Adrenal gland (tissue), 12 donors: ENCODE measurements around the gene ORM2. TPM values are rescaled to one million over a fixed set of nuclear protein-coding genes. Genes with fewer than 3 reads are reported as not detected.
"Not testable (repeated sequence)": the region's sequence is repeated elsewhere in the genome, so short reads cannot be mapped to it uniquely, and the experiment has no call there.

Source experiments
- DNase-seq, 7 donors: peaks; one replicate each; pipeline ENCODE4 v3.0.0-alpha.2; 2019 to 2020
- H3K27ac ChIP-seq, 5 donors: fragments of 200-600 bp; sonication (generic) in 4 of 5; 1 replicate in 3 of 5; 2 replicates in 2 of 5; pipeline versions ENCODE4 v1.5.1 to v1.8.0; 2016 to 2020; ENCODE audit warnings: mild to moderate bottlenecking in 1 of 5
- H3K27me3 ChIP-seq: fragments of 200-600 bp; 2 replicates; pipeline ENCODE4 v1.8.0; 2021
- H3K36me3 ChIP-seq, 2 donors: fragments of 200-600 bp; replicated peaks in 1 of 2; 1 replicate in 1 of 2; 2 replicates in 1 of 2; pipeline versions ENCODE4 v1.5.1 to v1.8.0; 2018 to 2022
- H3K4me1 ChIP-seq, 2 donors: fragments of 200-600 bp; replicated peaks in 1 of 2; 1 replicate in 1 of 2; 2 replicates in 1 of 2; pipeline versions ENCODE4 v1.5.1 to v1.8.0; 2018 to 2021
- H3K4me3 ChIP-seq, 4 donors: fragments of 200-600 bp; sonication (generic) in 3 of 4; one replicate each; pipeline ENCODE4 v1.5.1; 2016 to 2018
- H3K9me3 ChIP-seq, 3 donors: fragments of 200-600 bp; sonication (generic) in 1 of 3; replicated peaks in 1 of 3; 1 replicate in 2 of 3; 2 replicates in 1 of 3; pipeline versions ENCODE4 v1.5.1 to v1.8.0; 2016 to 2021
- POLR2A ChIP-seq, 2 donors: fragments of 450-650 bp; IDR thresholded peaks; one replicate each; pipeline ENCODE4 v1.6.1; 2017; ENCODE audit warnings: antibody characterized with exemption in 2 of 2, mild to moderate bottlenecking in 2 of 2, moderate library complexity in 1 of 2
- WGBS, 4 donors: extraction: QIAGEN DNeasy Blood & Tissue Kit in 2 of 4; methylation state at CpG; one replicate each; pipeline versions ENCODE4 v1.1.5 to v1.1.7; 2013 to 2017; 5-methylcytosine and 5-hydroxymethylcytosine counted together
- intact Hi-C, 2 donors: fragments of 100-400 bp; cut with DNase I; formaldehyde crosslinking; loops; one replicate each; pipeline versions ENCODE4 v1.14.1 to v1.15.0; 2022 to 2023
- polyA plus RNA-seq, 3 donors: library from polyadenylated mRNA; stranded (reverse); fragments of 200-250 nt in 2 of 3; fragments of 350-450 nt in 1 of 3; fragmentation: Illumina TruSeq in 1 of 3; extraction: RNeasy Lipid Tissue Mini Kit (QIAGEN cat#74804) in 1 of 3; gene quantifications; one replicate each; pipeline ENCODE4 v1.2.3, GENCODE V29; 2013 to 2014
- total RNA-seq, 9 donors: library from RNA; depleted of rRNA in 4 of 9; stranded (reverse); fragments of >200 nt in 4 of 9; fragments of 120-200 nt in 1 of 9; fragmentation: NEBNext Ultra II Directional in 1 of 9; extraction: Animal tissue kit (Norgen Biotek cat#: 25700) in 1 of 9; gene quantifications; one replicate each; pipeline versions ENCODE4 v1.1.0 to v1.2.4, GENCODE V29; 2013 to 2023
- TF ChIP-seq, protein P1 (sequence below), 6 experiments: fragments of 450-650 bp in 4 of 6; fragments of 200-600 bp in 2 of 6; sonication (generic) in 1 of 6; IDR thresholded peaks; 1 replicate in 5 of 6; 2 replicates in 1 of 6; pipeline versions ENCODE4 v1.5.1 to v1.8.0; 2016 to 2021; ENCODE audit warnings: antibody characterized with exemption in 6 of 6, mild to moderate bottlenecking in 2 of 6, moderate library complexity in 1 of 6
- donor health status: healthy with polysubstance abuse.
- donor health status: Bipolar disorder and iron deficiency.
- donor health status: DM: yes; HTN: yes; CAD: no.
- donor health status: DM: no; HTN: no; CAD: no.
- donor health status: DM: no; HTN: no; CAD: no.
- donor health status: DM: yes; HTN: yes; CAD: no.

Gene ORM2
- total and polyA plus RNA-seq, 12 donors, result 0.60 to 16.2 (median 1.8) TPM; not detected in 3

DNA sequence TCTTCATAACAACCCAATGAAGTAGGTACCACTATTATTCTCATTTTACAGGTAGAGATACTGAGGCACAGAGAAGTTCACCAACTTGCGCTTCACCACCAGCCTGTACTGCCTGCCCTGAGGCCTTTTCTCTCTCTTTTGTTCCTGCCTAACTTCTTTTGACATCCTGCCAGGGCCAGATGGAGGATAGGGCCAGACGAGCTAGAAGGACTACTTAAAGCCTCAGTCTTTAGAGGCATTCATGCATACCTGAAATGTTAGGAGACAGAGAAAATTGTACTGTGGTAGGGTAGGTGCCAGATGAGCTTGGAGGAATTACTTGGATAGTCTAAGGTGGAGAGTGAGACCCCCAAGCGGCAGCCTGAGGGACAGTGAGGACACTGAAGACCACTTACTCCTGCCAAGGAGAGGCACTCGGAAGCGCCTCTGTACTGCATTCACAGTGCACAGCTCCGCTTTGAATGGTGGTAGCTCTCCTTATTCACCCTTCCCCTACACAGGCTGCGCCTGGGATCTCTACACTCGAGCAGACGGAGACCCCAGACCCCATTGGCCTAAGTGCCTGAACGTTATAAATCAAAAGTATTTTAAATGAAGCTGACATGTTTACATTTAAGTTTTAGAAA is 13.0 kb upstream of the ORM2 start:
- Histone ChIP-seq H3K27me3 (no peaks in the 10 kb centered on the region), H3K4me1 (no peaks in the 10 kb centered on the region), H3K9me3 (no peaks in the 10 kb centered on the region), H3K4me3 (no peak overlapping the region), H3K36me3 (no peaks in the 10 kb centered on the region), H3K27ac (no peak overlapping the region)
- TF ChIP-seq, protein P1, sequence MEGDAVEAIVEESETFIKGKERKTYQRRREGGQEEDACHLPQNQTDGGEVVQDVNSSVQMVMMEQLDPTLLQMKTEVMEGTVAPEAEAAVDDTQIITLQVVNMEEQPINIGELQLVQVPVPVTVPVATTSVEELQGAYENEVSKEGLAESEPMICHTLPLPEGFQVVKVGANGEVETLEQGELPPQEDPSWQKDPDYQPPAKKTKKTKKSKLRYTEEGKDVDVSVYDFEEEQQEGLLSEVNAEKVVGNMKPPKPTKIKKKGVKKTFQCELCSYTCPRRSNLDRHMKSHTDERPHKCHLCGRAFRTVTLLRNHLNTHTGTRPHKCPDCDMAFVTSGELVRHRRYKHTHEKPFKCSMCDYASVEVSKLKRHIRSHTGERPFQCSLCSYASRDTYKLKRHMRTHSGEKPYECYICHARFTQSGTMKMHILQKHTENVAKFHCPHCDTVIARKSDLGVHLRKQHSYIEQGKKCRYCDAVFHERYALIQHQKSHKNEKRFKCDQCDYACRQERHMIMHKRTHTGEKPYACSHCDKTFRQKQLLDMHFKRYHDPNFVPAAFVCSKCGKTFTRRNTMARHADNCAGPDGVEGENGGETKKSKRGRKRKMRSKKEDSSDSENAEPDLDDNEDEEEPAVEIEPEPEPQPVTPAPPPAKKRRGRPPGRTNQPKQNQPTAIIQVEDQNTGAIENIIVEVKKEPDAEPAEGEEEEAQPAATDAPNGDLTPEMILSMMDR (IDR thresholded peaks at IDR 0.05), result no peak
- TF ChIP-seq POLR2A (IDR thresholded peaks at IDR 0.05), result no peak
- 76 to 82% (median 77%) methylated on average over 10 of the region's 10 CpGs for WGBS, 4 donors
- peak in 4 of 7 donors; percentile 3 to 36 (median 10) for DNase-seq
- intact Hi-C loops, result no loop called here

DNA sequence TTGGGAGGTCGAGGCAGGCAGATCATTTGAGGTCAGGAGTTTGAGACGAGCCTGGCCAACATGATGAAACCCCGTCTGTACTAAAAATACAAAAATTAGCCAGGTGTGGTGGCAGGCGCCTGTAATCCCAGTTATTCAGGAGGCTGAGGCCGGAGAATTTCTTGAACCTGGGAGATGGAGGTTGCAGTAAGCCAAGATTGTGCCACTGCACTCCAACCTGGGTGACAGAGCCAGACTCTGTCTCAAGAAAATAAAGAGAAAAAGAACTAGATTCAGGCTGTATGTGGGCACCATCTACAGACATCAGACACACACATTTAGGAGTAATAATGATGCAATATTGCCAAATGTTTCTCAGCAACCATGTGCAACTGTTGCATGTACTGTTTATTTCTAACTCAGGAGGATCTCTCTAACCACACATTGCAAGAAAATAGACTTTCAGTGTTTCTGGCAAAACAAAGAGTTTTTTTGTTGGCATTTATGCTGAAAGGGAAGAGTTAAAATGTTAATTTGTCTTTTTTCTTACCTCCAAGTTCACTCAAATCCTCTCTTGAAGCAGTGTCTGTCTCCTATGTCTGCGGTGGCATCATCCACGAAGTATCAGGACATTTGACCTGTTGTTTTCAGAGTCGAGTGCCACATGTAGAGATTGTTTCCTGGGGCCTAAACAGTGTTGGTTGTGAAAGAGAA is 11.9 kb upstream of the ORM2 start:
- TF ChIP-seq, protein P1 (IDR thresholded peaks at IDR 0.05), result no peak
- TF ChIP-seq POLR2A (IDR thresholded peaks at IDR 0.05), result no peak
- intact Hi-C loops, result no loop called here
- no peaks in the 10 kb centered on the region for H3K36me3 ChIP-seq
- H3K4me1 ChIP-seq, result no peaks in the 10 kb centered on the region
- WGBS, 4 donors, result 78 to 83% (median 81%) methylated on average over 8 of the region's 8 CpGs
- no peak overlapping the region for H3K4me3 ChIP-seq
- H3K27ac ChIP-seq, result no peak overlapping the region
- no peaks in the 10 kb centered on the region for H3K27me3 ChIP-seq
- no peaks in the 10 kb centered on the region for H3K9me3 ChIP-seq
- DNase-seq, result peak in 5 of 7 donors; percentile 1 to 11 (median 6)

DNA sequence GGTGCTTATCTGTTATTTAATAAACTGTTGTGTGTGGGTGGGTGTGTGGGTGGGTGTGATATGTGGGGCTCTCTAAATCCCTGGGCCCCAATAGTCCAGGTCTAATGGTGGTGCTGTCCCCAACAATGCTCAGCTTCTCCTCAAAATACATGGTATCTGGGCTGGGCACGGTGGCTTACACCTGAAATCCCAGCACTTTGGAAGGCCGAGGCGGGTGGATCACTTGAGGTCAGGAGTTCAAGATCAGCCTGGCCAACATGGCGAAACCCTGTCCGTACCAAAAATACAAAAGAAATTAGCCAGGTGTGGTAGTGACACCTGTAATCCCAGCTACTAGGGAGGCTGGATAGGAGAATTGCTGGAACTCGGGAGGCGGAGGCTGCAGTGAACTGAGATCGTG is 11.3 kb upstream of the ORM2 start:
- Histone ChIP-seq H3K4me3 (no peak overlapping the region), H3K27ac (no peak overlapping the region), H3K36me3 (no peaks in the 10 kb centered on the region), H3K4me1 (no peaks in the 10 kb centered on the region), H3K27me3 (no peaks in the 10 kb centered on the region), H3K9me3 (no peaks in the 10 kb centered on the region)
- DNase-seq, result peak in 3 of 7 donors; percentile 0 to 15 (median 3)
- intact Hi-C loops, result no loop called here
- TF ChIP-seq, protein P1 (IDR thresholded peaks at IDR 0.05), result no peak
- no peak for TF ChIP-seq POLR2A (IDR thresholded peaks at IDR 0.05)
- WGBS, 4 donors, result 82 to 89% (median 87%) methylated on average over 7 to 8 of the region's 8 CpGs

DNA sequence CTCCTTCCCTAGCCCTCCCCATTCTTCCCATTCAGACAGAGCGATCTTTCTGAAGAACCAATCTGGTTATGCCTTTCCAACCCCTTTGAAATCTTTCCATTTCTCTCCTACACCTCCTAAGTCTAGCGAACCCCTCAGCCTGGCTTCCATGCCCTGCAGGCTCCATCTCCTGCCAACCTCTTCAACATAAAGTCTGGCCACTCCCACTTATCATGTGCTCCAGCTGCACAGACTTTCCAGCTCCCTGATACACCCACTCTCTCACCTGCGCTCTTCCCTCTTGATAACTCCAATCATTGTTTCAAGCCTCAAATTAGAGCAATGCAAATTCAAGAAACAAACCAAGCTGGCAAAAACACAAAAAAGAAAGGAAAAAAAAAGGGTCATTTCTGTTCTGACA is 10.5 kb upstream of the ORM2 start:
- Histone ChIP-seq H3K4me3 (no peak overlapping the region), H3K27ac (no peak overlapping the region)
- intact Hi-C loops, result no loop called here

DNA sequence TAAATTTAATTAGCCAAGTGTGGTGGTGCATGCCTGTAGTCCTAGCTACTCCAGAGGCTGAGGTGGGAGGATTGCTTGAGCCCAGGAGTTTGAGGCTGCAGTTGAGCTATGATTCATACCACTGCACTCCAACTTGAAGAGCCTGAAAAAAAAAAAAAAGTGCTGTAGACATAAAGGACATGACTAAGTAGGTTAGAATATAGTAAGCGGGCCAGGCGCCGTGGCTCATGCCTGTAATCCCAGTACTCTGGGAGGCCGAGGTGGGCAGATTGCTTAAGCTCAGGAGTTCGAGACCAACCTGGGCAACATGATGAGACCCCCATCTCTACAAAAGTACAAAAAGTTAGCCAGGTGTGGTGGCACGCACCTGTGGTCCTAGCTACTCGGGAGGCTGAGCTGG is 9.0 kb upstream of the ORM2 start:
- peak in 1 of 7 donors; percentile 7 for DNase-seq
- H3K4me3 ChIP-seq, H3K9me3 ChIP-seq, intact Hi-C loops, H3K27ac ChIP-seq, H3K27me3 ChIP-seq, H3K4me1 ChIP-seq, H3K36me3 ChIP-seq: not testable (repeated sequence)
- WGBS, 4 donors, result 81 to 93% (median 86%) methylated on average over 7 of the region's 7 CpGs

More for the DNA sequence above, 10.5 kb upstream of the ORM2 start:
- H3K9me3 ChIP-seq, result no peaks in the 10 kb centered on the region
- 89 to 93% (median 91%) methylated on average over 3 of the region's 3 CpGs for WGBS, 4 donors
- DNase-seq, result peak in 2 of 7 donors; percentile 5 to 28
- no peaks in the 10 kb centered on the region for H3K36me3 ChIP-seq
- H3K4me1 ChIP-seq, result no peaks in the 10 kb centered on the region
- no peaks in the 10 kb centered on the region for H3K27me3 ChIP-seq
- no peak for TF ChIP-seq POLR2A (IDR thresholded peaks at IDR 0.05)
- TF ChIP-seq, protein P1 (IDR thresholded peaks at IDR 0.05), result no peak
